Transverse colon (tissue), 4 donors: ENCODE data around the gene DCAF8L2. TPM values are rescaled to one million over a fixed set of nuclear protein-coding genes. Genes with fewer than 3 reads are reported as not detected.
A peak's percentile ranks its signal among the peaks of the same experiment; 100 is the strongest.
"Not testable (repeated sequence)": the region's sequence is repeated elsewhere in the genome, so short reads cannot be mapped to it uniquely, and the experiment has no call there.

Source experiments
- DNase-seq: peaks from one replicate; pipeline ENCODE4 v3.0.0-alpha.2; 2019
- H3K27ac ChIP-seq, 4 donors: fragments of 200-600 bp; sonication (generic); 2 replicates each; pipeline ENCODE4 v1.5.1; 2016 to 2018; ENCODE audit warnings: inconsistent platforms in 4 of 4
- H3K27me3 ChIP-seq: fragments of 200-600 bp; sonication (generic); 2 replicates; pipeline ENCODE4 v1.5.1; 2017; ENCODE audit warnings: inconsistent platforms
- H3K36me3 ChIP-seq, 4 donors: fragments of 200-600 bp; sonication (generic); 2 replicates each; pipeline ENCODE4 v1.5.1; 2017 to 2019; ENCODE audit warnings: inconsistent platforms in 4 of 4
- H3K4me1 ChIP-seq, 4 donors: fragments of 200-600 bp; sonication (generic); 2 replicates each; pipeline ENCODE4 v1.5.1; 2017 to 2020; ENCODE audit warnings: inconsistent platforms in 4 of 4
- H3K4me3 ChIP-seq, 4 donors: fragments of 200-600 bp; sonication (generic); 1 replicate in 1 of 4; 2 replicates in 3 of 4; pipeline versions ENCODE4 v1.5.1 to v1.6.1; 2017 to 2019; ENCODE audit warnings: inconsistent platforms in 4 of 4
- H3K9me3 ChIP-seq, 2 donors: fragments of 200-600 bp; sonication (generic); 2 replicates each; pipeline ENCODE4 v1.5.1; 2017 to 2019; ENCODE audit warnings: inconsistent platforms in 2 of 2
- CTCF ChIP-seq, 5 experiments: fragments of 200-600 bp in 3 of 5; fragments of 450-650 bp in 2 of 5; sonication (generic) in 3 of 5; IDR thresholded peaks; 1 replicate in 2 of 5; 2 replicates in 3 of 5; pipeline ENCODE4 v1.5.1; 2016 to 2017; ENCODE audit warnings: antibody characterized with exemption in 5 of 5, inconsistent platforms in 3 of 5, mild to moderate bottlenecking in 2 of 5, moderate library complexity in 1 of 5
- EP300 ChIP-seq: sonication (generic); formaldehyde crosslinking; IDR thresholded peaks from one replicate; pipeline ENCODE4 v1.6.1; 2017; ENCODE audit warnings: antibody characterized with exemption, low read depth
- POLR2A ChIP-seq: fragments of 450-650 bp; IDR thresholded peaks from one replicate; pipeline ENCODE4 v1.6.1; 2016; ENCODE audit warnings: antibody characterized with exemption, mild to moderate bottlenecking, moderate library complexity
- POLR2AphosphoS5 ChIP-seq, 3 donors: sonication (generic); formaldehyde crosslinking; IDR thresholded peaks; one replicate each; pipeline ENCODE4 v1.6.1; 2016; ENCODE audit warnings: antibody characterized with exemption in 3 of 3
- WGBS, 2 donors: methylation state at CpG; one replicate each; pipeline ENCODE4 v1.1.5; 2018; ENCODE audit warnings: low coverage in 1 of 2; 5-methylcytosine and 5-hydroxymethylcytosine counted together
- in situ Hi-C, 4 donors: fragments of 200-750 bp; cut with MboI; loops; one replicate each; pipeline versions ENCODE4 v1.15.0 to v1.15.1; 2017; ENCODE audit warnings: low sequenced_read_pairs in 3 of 4, low pct_ligation_motif_present in 1 of 4, low pct_unique_long_range_greater_than_20kb in 1 of 4
- intact Hi-C: fragments of 100-400 bp; cut with DNase I; formaldehyde crosslinking; loops from one replicate; pipeline ENCODE4 v1.15.1; 2023; ENCODE audit warnings: low total_unique reads
- total RNA-seq, 4 donors: library from RNA; depleted of rRNA; stranded (reverse); fragments of >200 nt; gene quantifications; one replicate each; pipeline ENCODE4 v1.1.0, GENCODE V29; 2016

Gene DCAF8L2
- not detected for total RNA-seq

GRCh38 chrX:27590044-27590443 lies at the start of gene DCAF8L2:
Gene DCAF8L2 (plus strand): TSS chrX:27590344. CDS start chrX:27746896, 156,552 bp downstream.
- TF ChIP-seq POLR2A (no peak), CTCF (IDR thresholded peaks at IDR 0.05) (no peak), EP300 (no peak), POLR2AphosphoS5 (IDR thresholded peaks at IDR 0.05) (no peak)
- Histone ChIP-seq H3K36me3 (no peaks in the 10 kb centered on the region), H3K27me3 (no peaks in the 10 kb centered on the region), H3K9me3 (no peaks in the 10 kb centered on the region), H3K4me1 (no peaks in the 10 kb centered on the region), H3K4me3 (no peak within 1 kb of the TSS), H3K27ac (no peak within 1 kb of the TSS)
- 74% methylated on average over 7 of the region's 7 CpGs; no CpG with 5 or more reads in 1 of the 2 donors for WGBS, 2 donors
- intact Hi-C loops: no loop called here
- in situ Hi-C loops: no loop called here
- no peak for DNase-seq

DNA sequence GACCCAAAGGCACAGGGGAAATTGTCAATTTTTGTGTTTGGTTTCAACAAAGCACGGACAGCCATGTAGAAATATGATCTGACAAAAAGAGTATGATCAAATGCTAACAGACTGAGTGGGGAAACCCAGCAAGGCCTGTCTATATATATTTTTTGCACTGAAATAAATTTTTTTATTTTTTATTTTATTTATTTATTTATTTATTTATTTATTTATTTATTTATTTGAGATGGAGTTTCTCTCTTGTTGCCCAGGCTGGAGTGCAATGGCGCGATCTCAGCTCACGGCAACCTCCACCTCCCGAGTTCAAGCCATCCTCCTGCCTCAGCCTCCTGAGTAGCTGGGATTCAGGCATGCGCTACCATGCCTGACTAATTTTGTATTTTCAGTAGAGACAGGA lies 49.0 kb upstream of the DCAF8L2 start:
- H3K27ac ChIP-seq, DNase-seq, H3K27me3 ChIP-seq, H3K4me3 ChIP-seq, in situ Hi-C loops, H3K4me1 ChIP-seq, H3K9me3 ChIP-seq, intact Hi-C loops, H3K36me3 ChIP-seq: not testable (repeated sequence)
- 75 to 87% methylated on average over 4 to 6 of the region's 6 CpGs for WGBS, 2 donors

GRCh38 chrX:27548624-27549023 lies 41.5 kb upstream of the DCAF8L2 start:
- Histone ChIP-seq H3K9me3 (no peaks in the 10 kb centered on the region), H3K36me3 (no peaks in the 10 kb centered on the region), H3K4me3 (no peak overlapping the region), H3K27me3 (no peaks in the 10 kb centered on the region), H3K4me1 (no peaks in the 10 kb centered on the region), H3K27ac (no peak overlapping the region)
- in situ Hi-C loops (no loop called here), intact Hi-C loops (no loop called here)
- DNase-seq: no peak
- WGBS, 2 donors: 60% methylated on average over 4 of the region's 4 CpGs; no CpG with 5 or more reads in 1 of the 2 donors
- TF ChIP-seq POLR2AphosphoS5 (IDR thresholded peaks at IDR 0.05) (no peak), EP300 (no peak), POLR2A (no peak), CTCF (IDR thresholded peaks at IDR 0.05) (no peak)

DNA sequence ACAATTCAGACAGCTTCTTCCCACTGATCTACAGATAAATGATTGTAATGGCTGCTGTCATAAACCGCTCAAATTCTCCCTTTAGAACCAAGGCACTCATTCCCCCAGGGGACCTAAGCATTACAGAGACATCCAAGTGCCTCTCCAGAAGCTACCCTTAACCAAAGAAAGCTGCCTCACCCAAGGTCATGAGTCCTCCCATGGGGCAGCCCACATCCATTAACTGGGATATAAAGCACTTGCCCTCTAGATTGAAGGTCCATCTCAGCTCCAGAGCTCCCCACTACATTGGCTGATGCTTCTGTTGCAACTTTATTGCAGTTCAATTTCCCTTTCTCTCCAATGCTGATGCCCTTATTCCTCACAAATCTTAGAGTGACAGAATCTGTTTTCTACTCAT lies 40.5 kb upstream of the DCAF8L2 start:
- no peak overlapping the region for H3K27ac ChIP-seq
- WGBS, 2 donors: 74% methylated on average over 1 of the region's 1 CpG; no CpG with 5 or more reads in 1 of the 2 donors
- H3K9me3 ChIP-seq: no peaks in the 10 kb centered on the region
- no peak for DNase-seq
- in situ Hi-C loops: no loop called here
- no peaks in the 10 kb centered on the region for H3K27me3 ChIP-seq
- H3K4me1 ChIP-seq: no peaks in the 10 kb centered on the region
- no peak for TF ChIP-seq CTCF (IDR thresholded peaks at IDR 0.05)
- TF ChIP-seq EP300: no peak
- TF ChIP-seq POLR2A: no peak
- TF ChIP-seq POLR2AphosphoS5 (IDR thresholded peaks at IDR 0.05): no peak
- H3K4me3 ChIP-seq: no peak overlapping the region
- no peaks in the 10 kb centered on the region for H3K36me3 ChIP-seq
- intact Hi-C loops: no loop called here

DNA sequence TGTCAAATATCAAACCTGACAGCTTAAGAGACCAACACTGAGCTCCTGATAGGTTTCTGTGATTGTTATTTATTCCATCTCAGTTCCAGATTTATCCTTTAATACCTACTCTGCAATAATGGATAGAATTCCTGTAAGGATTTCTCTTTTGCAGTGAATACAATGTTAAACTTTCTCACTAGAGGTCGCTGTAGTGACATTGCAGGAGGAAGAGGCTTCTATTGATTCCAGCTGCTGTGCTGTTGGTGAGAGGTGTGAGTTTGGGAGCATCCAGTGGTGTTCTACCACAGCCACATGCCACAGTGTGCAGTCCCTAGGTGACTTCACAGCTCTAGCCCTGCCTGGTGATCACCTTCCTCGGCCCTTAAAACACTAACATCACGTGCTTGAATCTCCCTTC lies 34.6 kb upstream of the DCAF8L2 start:
- Histone ChIP-seq H3K4me1 (no peaks in the 10 kb centered on the region), H3K27ac (no peak overlapping the region), H3K36me3 (no peaks in the 10 kb centered on the region), H3K4me3 (no peak overlapping the region), H3K9me3 (no peaks in the 10 kb centered on the region), H3K27me3 (no peaks in the 10 kb centered on the region)
- 28% methylated on average over 3 of the region's 3 CpGs; no CpG with 5 or more reads in 1 of the 2 donors for WGBS, 2 donors
- in situ Hi-C loops: no loop called here
- intact Hi-C loops: no loop called here
- DNase-seq: no peak
- TF ChIP-seq POLR2A (no peak), POLR2AphosphoS5 (IDR thresholded peaks at IDR 0.05) (no peak), CTCF (IDR thresholded peaks at IDR 0.05) (peak; percentile 31 to 44 (median 34))
